HepG2 (cell line): Measurements from ENCODE around the gene HPGD. TPM values are rescaled to one million over a fixed set of nuclear protein-coding genes. Genes with fewer than 3 reads are reported as not detected.

Experiments
- AKAP8 ChIP-seq: sonication (generic); formaldehyde crosslinking; IDR thresholded peaks from 2 replicates; pipeline ENCODE4 v1.5.1; 2020; ENCODE audit warnings: mild to moderate bottlenecking, missing genetic modification reagents
- ATF5 ChIP-seq: sonication (generic); formaldehyde crosslinking; IDR thresholded peaks from 2 replicates; pipeline ENCODE4 v1.4.0; 2020; ENCODE audit warnings: mild to moderate bottlenecking, low read depth, missing genetic modification reagents
- CCAR2 ChIP-seq: fragments of 200-400 bp; formaldehyde crosslinking; optimal IDR thresholded peaks from 2 replicates; pipeline ENCODE3; 2018; ENCODE audit warnings: low read depth, mild to moderate bottlenecking, low read length, moderate library complexity
- EP300 ChIP-seq, 3 experiments: sonication (generic) in 1 of 3; formaldehyde crosslinking in 1 of 3; IDR thresholded peaks; 2 replicates each; pipeline versions ENCODE4 v1.5.1 to v1.6.1; 2011 to 2020; ENCODE audit warnings: low read depth in 2 of 3, low read length in 2 of 3, borderline replicate concordance in 1 of 3, improper control_type of control experiment in 1 of 3, mild to moderate bottlenecking in 1 of 3, missing genetic modification reagents in 1 of 3, moderate library complexity in 1 of 3
- FOSL2 ChIP-seq: sonication (generic); formaldehyde crosslinking; IDR thresholded peaks from 2 replicates; pipeline ENCODE4 v1.4.0; 2020; ENCODE audit warnings: missing genetic modification reagents
- FOXA1 ChIP-seq, 2 experiments: fragments of 450-650 bp in 1 of 2; sonication (generic) in 1 of 2; formaldehyde crosslinking in 1 of 2; IDR thresholded peaks; 2 replicates each; pipeline versions ENCODE4 v1.4.0 to v1.6.1; 2016 to 2020; ENCODE audit warnings: missing genetic modification reagents in 1 of 2
- GABPA ChIP-seq, 2 experiments: IDR thresholded peaks; 2 replicates each; pipeline ENCODE4 v1.6.1; 2011 to 2016; ENCODE audit warnings: low read depth in 2 of 2, low read length in 1 of 2, missing biosample characterization in 1 of 2, missing genetic modification characterization in 1 of 2
- HDAC2 ChIP-seq: sonication (generic); formaldehyde crosslinking; IDR thresholded peaks from 2 replicates; pipeline ENCODE4 v1.4.0; 2020; ENCODE audit warnings: missing genetic modification reagents
- HMG20A ChIP-seq: IDR thresholded peaks from 2 replicates; pipeline ENCODE4 v1.6.1; 2016; ENCODE audit warnings: borderline replicate concordance
- ISL2 ChIP-seq: sonication (generic); formaldehyde crosslinking; IDR thresholded peaks from 2 replicates; pipeline ENCODE4 v1.5.0; 2020; ENCODE audit warnings: missing genetic modification reagents
- JUNB ChIP-seq: sonication (generic); formaldehyde crosslinking; IDR thresholded peaks from 2 replicates; pipeline ENCODE4 v1.8.0; 2022; ENCODE audit warnings: missing genetic modification reagents, mild to moderate bottlenecking, borderline replicate concordance
- NFE2 ChIP-seq: sonication (generic); formaldehyde crosslinking; IDR thresholded peaks from 2 replicates; pipeline ENCODE4 v1.4.0; 2020; ENCODE audit warnings: missing genetic modification reagents
- NFIC ChIP-seq: IDR thresholded peaks from 2 replicates; pipeline ENCODE4 v1.6.1; 2012; ENCODE audit warnings: mild to moderate bottlenecking, low read length, inconsistent platforms
- RELA ChIP-seq: sonication (generic); formaldehyde crosslinking; IDR thresholded peaks from 2 replicates; pipeline ENCODE4 v1.4.0; 2020; ENCODE audit warnings: missing genetic modification reagents
- SOX13 ChIP-seq, 3 experiments: fragments of 450-650 bp in 1 of 3; sonication (generic) in 1 of 3; formaldehyde crosslinking in 1 of 3; IDR thresholded peaks in 2 of 3; conservative IDR thresholded peaks in 1 of 3; 2 replicates each; pipeline versions ENCODE4 v1.5.0 to v1.6.1; 2016 to 2020; ENCODE audit warnings: antibody characterized with exemption in 1 of 3, mild to moderate bottlenecking in 1 of 3, missing compliant biosample characterization in 1 of 3, missing genetic modification reagents in 1 of 3, moderate library complexity in 1 of 3
- ZBTB33 ChIP-seq: sonication (generic); formaldehyde crosslinking; IDR thresholded peaks from 2 replicates; pipeline ENCODE4 v1.4.0; 2020; ENCODE audit warnings: missing genetic modification reagents
- ZFYVE20 ChIP-seq: sonication (generic); formaldehyde crosslinking; IDR thresholded peaks from 2 replicates; pipeline ENCODE4 v1.8.0; 2023; ENCODE audit warnings: low read depth, mild to moderate bottlenecking, moderate library complexity, missing genetic modification reagents, borderline replicate concordance
- ZHX1 ChIP-seq: sonication (generic); formaldehyde crosslinking; IDR thresholded peaks from 2 replicates; pipeline ENCODE4 v1.8.1; 2022; ENCODE audit warnings: low read depth, mild to moderate bottlenecking, missing genetic modification reagents
- ZIK1 ChIP-seq: sonication (generic); formaldehyde crosslinking; IDR thresholded peaks from 2 replicates; pipeline ENCODE4 v1.5.0; 2020; ENCODE audit warnings: mild to moderate bottlenecking, low read depth, missing genetic modification reagents, borderline replicate concordance
- ZKSCAN1 ChIP-seq: fragments of 150-350 bp; IDR thresholded peaks from 2 replicates; pipeline ENCODE4 v1.6.1; 2014; ENCODE audit warnings: low read length
- ZNF124 ChIP-seq: sonication (generic); formaldehyde crosslinking; IDR thresholded peaks from 2 replicates; pipeline ENCODE4 v1.4.0; 2020; ENCODE audit warnings: missing genetic modification reagents
- polyA plus RNA-seq, 8 experiments: library from polyadenylated mRNA; depleted of rRNA in 3 of 8; stranded (reverse) in 7 of 8; unstranded in 1 of 8; fragments of >200 nt; fragmentation: Illumina TruSeq in 4 of 8; extraction: Trizol in 4 of 8; gene quantifications; 2 replicates each; pipeline versions ENCODE4 v1.2.1 to v1.2.3, GENCODE V29; 2011 to 2016; ENCODE audit warnings: low read depth in 4 of 8, missing spikeins in 1 of 8, mixed read lengths in 1 of 8; ENCODE audit not compliant: insufficient read depth in 1 of 8
- total RNA-seq, 5 experiments: library from RNA; depleted of rRNA; stranded (reverse); fragments of >200 nt; fragmentation: Illumina TruSeq; extraction: Trizol; gene quantifications; 2 replicates each; pipeline ENCODE4 v1.2.3, GENCODE V29; 2016; ENCODE audit warnings: low read depth in 1 of 5

Gene HPGD
- total and polyA plus RNA-seq, 2 of the 13 experiments (the other 11 are each of a cell fraction or from before 2014, with no cell fraction given): 0.13 to 0.24 TPM

- TF ChIP-seq ZHX1 (CRISPR knock-in tag) (no peak), ZBTB33 (CRISPR knock-in tag) (no peak), NFIC (0 out of 2 replicates have a peak, but pooled peaks have one; percentile 41), ATF5 (CRISPR knock-in tag) (no peak), ZKSCAN1 (no peak), ISL2 (CRISPR knock-in tag) (peak; percentile 50), HMG20A (peak; percentile 85; the same call in 1 of the 2 replicates), FOSL2 (CRISPR knock-in tag) (peak; percentile 64), HDAC2 (CRISPR knock-in tag) (0 out of 2 replicates have a peak, but pooled peaks have one; percentile 39), ZIK1 (no peak), FOXA1 (IDR thresholded peaks at IDR 0.05) (no peak), FOXA1 (CRISPR knock-in tag; IDR thresholded peaks at IDR 0.05) (peak; percentile 82), AKAP8 (CRISPR knock-in tag) (no peak), JUNB (no peak), ZNF124 (CRISPR knock-in tag) (no peak), SOX13 (IDR thresholded peaks at IDR 0.05) (no peak; the same call in 1 of the 2 replicates), SOX13 (CRISPR knock-in tag; conservative IDR thresholded peaks at IDR 0.05 in 1 of 2, IDR thresholded peaks at IDR 0.05 in 1 of 2) (peak in 1 of 2 experiments; percentile 62; a peak in 1 of 4 replicates), CCAR2 (no peak), NFE2 (no peak), EP300 (IDR thresholded peaks at IDR 0.05; ENCODE audit: low read depth in 2 of 2, low read length in 2 of 2) (peak in 1 of 2 experiments; percentile 48; a peak in 1 of 4 replicates), EP300 (CRISPR knock-in tag; IDR thresholded peaks at IDR 0.05; ENCODE audit: borderline replicate concordance) (no peak), RELA (CRISPR knock-in tag) (no peak), ZFYVE20 (no peak), GABPA (IDR thresholded peaks at IDR 0.05; ENCODE audit: low read depth, low read length) (no peak), GABPA (CRISPR knock-in tag; IDR thresholded peaks at IDR 0.05; ENCODE audit: low read depth) (peak; percentile 35; the same call in 1 of the 2 replicates)
Measured at GRCh38 chr4:174538123-174538875, 16.0 kb upstream of the HPGD start (continued).
